ENCODE results near the gene FXYD7.
"Not testable (repeated sequence)": the region's sequence is repeated elsewhere in the genome, so short reads cannot be mapped to it uniquely, and the experiment has no call there.

Gene FXYD7

GRCh38 chr19:35143231-35143715 lies at the start of gene FXYD7:
Gene FXYD7 (plus strand): TSS chr19:35143255. CDS start chr19:35143334, 79 bp downstream.
- no peak for DNase-seq

GRCh38 chr19:35093430-35093829 lies 49.6 kb upstream of the FXYD7 start:
- DNase-seq, result no peak

- no peak for DNase-seq
Observed at GRCh38 chr19:35093941-35094647, 49.0 kb upstream of the FXYD7 start.

GRCh38 chr19:35094656-35095055 lies 48.4 kb upstream of the FXYD7 start:
- no peak for DNase-seq

- DNase-seq, result no peak
Observed at GRCh38 chr19:35095667-35096368, 47.2 kb upstream of the FXYD7 start.

- DNase-seq, result no peak
Observed at GRCh38 chr19:35098413-35099049, 44.5 kb upstream of the FXYD7 start.

- DNase-seq, result no peak
Observed at GRCh38 chr19:35099155-35099896, 43.7 kb upstream of the FXYD7 start.

GRCh38 chr19:35099897-35100275 lies 43.2 kb upstream of the FXYD7 start:
- no peak for DNase-seq

GRCh38 chr19:35100588-35101533 lies 42.2 kb upstream of the FXYD7 start:
- no peak for DNase-seq

- not testable (repeated sequence) for DNase-seq
Observed at GRCh38 chr19:35101949-35102348, 41.1 kb upstream of the FXYD7 start.

GRCh38 chr19:35103614-35104013 lies 39.4 kb upstream of the FXYD7 start:
- DNase-seq, result not testable (repeated sequence)

- DNase-seq, result no peak
Observed at GRCh38 chr19:35104361-35104760, 38.7 kb upstream of the FXYD7 start.

GRCh38 chr19:35105047-35105410 lies 38.0 kb upstream of the FXYD7 start:
- no peak for DNase-seq

- no peak for DNase-seq
Observed at GRCh38 chr19:35105411-35106290, 37.4 kb upstream of the FXYD7 start.

- no peak for DNase-seq
Observed at GRCh38 chr19:35106291-35106583, 36.8 kb upstream of the FXYD7 start.

GRCh38 chr19:35106898-35107541 lies 36.0 kb upstream of the FXYD7 start:
- no peak for DNase-seq

GRCh38 chr19:35107545-35107944 lies 35.5 kb upstream of the FXYD7 start:
- DNase-seq, result no peak

GRCh38 chr19:35108730-35109129 lies 34.3 kb upstream of the FXYD7 start:
- DNase-seq, result no peak

- no peak for DNase-seq
Observed at GRCh38 chr19:35109395-35110112, 33.5 kb upstream of the FXYD7 start.

GRCh38 chr19:35110974-35111373 lies 32.1 kb upstream of the FXYD7 start:
- DNase-seq, result no peak

All from NCI-H446 treated with DMSO at 0.1 percent for 48 hours (cell line).